NCI-H82 (cell line): ENCODE data around the gene RHEBL1.
A peak's percentile ranks its signal among the peaks of the same experiment; 100 is the strongest.

Experiments used
- DNase-seq: peaks from one replicate; lab custom pipeline; 2025; lab: John Stamatoyannopoulos, UW

The RHEBL1 gene

GRCh38 chr12:49069507-49070346 is at the start of gene RHEBL1:
RHEBL1 (minus strand) TSS chr12:49069979; CDS start chr12:49069785, 194 bp downstream.
- DNase-seq, result peak; percentile 99

- no peak for DNase-seq
Measured at GRCh38 chr12:49111206-49111605, 41.4 kb upstream of the RHEBL1 start.

- DNase-seq, result peak; percentile 99
Measured at GRCh38 chr12:49110464-49111155, 40.8 kb upstream of the RHEBL1 start, which contains the start of gene LMBR1L. LMBR1L (minus strand) TSS chr12:49110847; CDS start chr12:49110555, 292 bp downstream.

GRCh38 chr12:49109641-49110463 is 40.1 kb upstream of the RHEBL1 start:
- DNase-seq, result peak; percentile 68

GRCh38 chr12:49108958-49109404 is 39.2 kb upstream of the RHEBL1 start:
- DNase-seq, result peak; percentile 74

- no peak for DNase-seq
Measured at GRCh38 chr12:49105504-49106084, 35.8 kb upstream of the RHEBL1 start.

GRCh38 chr12:49104822-49105221 is 35.0 kb upstream of the RHEBL1 start:
- DNase-seq, result no peak

- no peak for DNase-seq
Measured at GRCh38 chr12:49100380-49100779, 30.6 kb upstream of the RHEBL1 start.

- DNase-seq, result no peak
Measured at GRCh38 chr12:49098703-49099102, 28.9 kb upstream of the RHEBL1 start.

- DNase-seq, result peak; percentile 75
Measured at GRCh38 chr12:49098035-49098451, 28.3 kb upstream of the RHEBL1 start.

GRCh38 chr12:49097381-49097780 is 27.6 kb upstream of the RHEBL1 start:
- no peak for DNase-seq

- no peak for DNase-seq
Measured at GRCh38 chr12:49094975-49095365, 25.2 kb upstream of the RHEBL1 start.

GRCh38 chr12:49094160-49094974 is 24.6 kb upstream of the RHEBL1 start, which contains the start of gene DHH:
DHH (minus strand) TSS chr12:49094801; CDS start chr12:49094512, 289 bp downstream.
- peak; percentile 45 for DNase-seq

GRCh38 chr12:49093792-49094159 is 24.0 kb upstream of the RHEBL1 start:
- peak; percentile 53 for DNase-seq

GRCh38 chr12:49092816-49093406 is 23.1 kb upstream of the RHEBL1 start:
- DNase-seq, result no peak

GRCh38 chr12:49092086-49092815 is 22.5 kb upstream of the RHEBL1 start:
- DNase-seq, result peak; percentile 84

GRCh38 chr12:49091836-49092085 is 22.0 kb upstream of the RHEBL1 start:
- DNase-seq, result no peak

- DNase-seq, result no peak
Measured at GRCh38 chr12:49091056-49091835, 21.5 kb upstream of the RHEBL1 start.
